ENCODE results near the gene UBE2D1. TPM values are rescaled to one million over a fixed set of nuclear protein-coding genes. Genes with fewer than 3 reads are reported as not detected.
"Not testable (repeated sequence)": the region's sequence is repeated elsewhere in the genome, so short reads cannot be mapped to it uniquely, and the experiment has no call there.

The UBE2D1 gene
- total RNA-seq, 2 donors from 2014 or later = 6.8 to 17.4 TPM

DNA sequence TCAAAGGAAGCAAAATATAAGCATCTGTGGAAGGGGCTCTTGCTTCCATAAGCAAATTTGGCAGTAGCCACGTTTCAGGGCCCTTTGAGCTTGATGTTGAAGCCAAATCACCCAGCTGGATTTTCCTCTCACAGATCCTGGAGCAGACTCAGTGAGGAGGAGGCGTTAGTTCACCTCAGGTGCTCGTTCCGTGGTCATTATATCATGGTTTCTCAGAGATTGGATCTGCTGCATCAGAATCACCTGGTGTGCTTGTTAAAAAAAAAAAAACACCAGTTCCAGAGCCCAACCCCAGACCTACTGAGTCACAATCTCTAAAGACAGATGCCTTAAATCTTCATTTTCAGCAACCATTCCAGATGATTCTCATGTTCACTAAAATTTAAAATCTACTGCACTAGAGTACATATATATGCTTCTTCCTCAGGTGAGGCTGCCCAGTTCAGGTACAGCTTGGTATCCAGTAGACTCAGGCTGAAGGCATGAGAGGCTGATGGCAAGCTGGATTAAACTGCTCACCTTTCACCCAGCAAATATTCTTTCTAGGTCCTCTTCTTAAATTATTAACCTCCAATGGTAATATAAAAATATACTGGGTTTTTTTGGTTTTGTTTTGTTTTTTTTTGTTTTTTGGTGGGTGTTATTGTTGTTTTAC is 75.3 kb downstream of the UBE2D1 start:
- no peak for TF ChIP-seq CTCF (IDR thresholded peaks at IDR 0.05)
- Histone ChIP-seq H3K27ac (no peak overlapping the region), H3K36me3 (no peaks in the 10 kb centered on the region), H3K9me3 (no peaks in the 10 kb centered on the region), H3K27me3 (replicated peaks; ENCODE audit: insufficient read depth) (no peaks in the 10 kb centered on the region), H3K4me3 (no peak overlapping the region), H3K4me1 (ENCODE audit: control insufficient read depth in 1 of 2, low read depth in 2 of 2) (no peaks in the 10 kb centered on the region)
- DNase-seq (ENCODE audit: low spot score) (no peak), ATAC-seq (ENCODE audit: insufficient number of reproducible peaks, low FRiP score, low read depth) (no peak)

GRCh38 chr10:58412502-58412961 is 77.7 kb downstream of the UBE2D1 start:
- H3K36me3 ChIP-seq = no peaks in the 10 kb centered on the region
- TF ChIP-seq CTCF (IDR thresholded peaks at IDR 0.05) = no peak
- DNase-seq (ENCODE audit: low spot score) = no peak
- ATAC-seq (ENCODE audit: insufficient number of reproducible peaks, low FRiP score, low read depth) = no peak
- no peak overlapping the region for H3K4me3 ChIP-seq
- no peaks in the 10 kb centered on the region for H3K27me3 ChIP-seq (replicated peaks; ENCODE audit: insufficient read depth)
- H3K27ac ChIP-seq = no peak overlapping the region
- no peaks in the 10 kb centered on the region for H3K4me1 ChIP-seq (ENCODE audit: control insufficient read depth in 1 of 2, low read depth in 2 of 2)
- H3K9me3 ChIP-seq = no peaks in the 10 kb centered on the region

DNA sequence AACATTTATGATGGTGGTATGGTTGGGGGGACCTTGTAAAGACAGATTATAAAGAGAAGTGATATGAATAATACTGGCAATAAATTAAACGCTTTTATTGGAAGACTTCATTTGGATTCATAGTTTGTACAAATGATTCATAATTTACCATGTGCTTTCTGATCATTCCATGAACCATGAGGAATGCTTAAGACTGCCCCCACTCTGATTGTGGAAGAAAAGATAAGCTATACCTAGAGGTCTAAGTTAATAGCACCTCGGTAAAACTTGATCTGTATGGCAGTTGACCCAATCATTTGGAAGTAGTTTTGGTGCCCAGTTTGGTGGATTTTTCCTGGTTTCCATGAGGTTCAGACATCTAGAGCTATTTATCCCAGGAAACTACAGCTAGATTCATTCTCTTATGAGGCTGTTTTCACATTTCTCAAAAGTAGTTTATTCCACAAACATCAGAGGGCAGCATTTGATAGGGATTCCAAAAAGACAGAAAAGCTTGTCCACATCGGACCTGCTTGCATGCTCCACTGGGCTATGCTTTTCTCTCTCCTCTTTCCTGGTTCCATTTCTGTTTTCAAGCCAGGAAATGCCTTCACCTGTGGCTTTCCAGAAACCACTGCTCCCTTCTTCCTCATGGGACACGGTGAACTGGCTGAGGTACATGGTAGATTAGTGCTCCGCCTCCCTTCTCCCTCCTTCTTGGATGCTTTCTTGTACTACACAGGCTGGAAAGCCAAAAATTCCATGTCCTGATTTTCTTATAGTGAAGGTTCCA is 79.7 kb downstream of the UBE2D1 start:
- Histone ChIP-seq H3K9me3 (no peaks in the 10 kb centered on the region), H3K27ac (no peak overlapping the region), H3K36me3 (no peaks in the 10 kb centered on the region), H3K4me3 (peak overlapping the region; percentile 46), H3K4me1 (ENCODE audit: control insufficient read depth in 1 of 2, low read depth in 2 of 2) (no peaks in the 10 kb centered on the region), H3K27me3 (replicated peaks; ENCODE audit: insufficient read depth) (no peaks in the 10 kb centered on the region)
- ATAC-seq (ENCODE audit: insufficient number of reproducible peaks, low FRiP score, low read depth) (no peak), DNase-seq (ENCODE audit: low spot score) (no peak)
- TF ChIP-seq CTCF (IDR thresholded peaks at IDR 0.05) = peak; percentile 40

- Histone ChIP-seq H3K27ac (no peak overlapping the region), H3K27me3 (replicated peaks; ENCODE audit: insufficient read depth) (no peaks in the 10 kb centered on the region), H3K9me3 (no peaks in the 10 kb centered on the region), H3K4me1 (ENCODE audit: control insufficient read depth in 1 of 2, low read depth in 2 of 2) (no peaks in the 10 kb centered on the region), H3K4me3 (no peak overlapping the region), H3K36me3 (no peaks in the 10 kb centered on the region)
- no peak for TF ChIP-seq CTCF (IDR thresholded peaks at IDR 0.05)
- ATAC-seq (ENCODE audit: insufficient number of reproducible peaks, low FRiP score, low read depth) (no peak), DNase-seq (ENCODE audit: low spot score) (no peak)
These were observed 81.0 kb downstream of the UBE2D1 start for GRCh38 chr10:58415757-58416156.

- not testable (repeated sequence) for ATAC-seq (ENCODE audit: insufficient number of reproducible peaks, low FRiP score, low read depth)
These were observed 83.1 kb downstream of the UBE2D1 start for GRCh38 chr10:58417902-58418301.

More at GRCh38 chr10:58417902-58418301, 83.1 kb downstream of the UBE2D1 start:
- not testable (repeated sequence) for H3K4me1 ChIP-seq (ENCODE audit: control insufficient read depth in 1 of 2, low read depth in 2 of 2); H3K9me3 ChIP-seq; H3K4me3 ChIP-seq; DNase-seq (ENCODE audit: low spot score); H3K36me3 ChIP-seq; H3K27me3 ChIP-seq (replicated peaks; ENCODE audit: insufficient read depth); H3K27ac ChIP-seq

Other genes with a start within 250 kb of the UBE2D1 start
- gene IPMK, start 67.1 kb upstream of the UBE2D1 start, total RNA-seq = 1 to 10 TPM; 1.5 to 7.5 TPM
- 1 to 10 TPM; 6.8 to 7.5 TPM for gene CISD1, start 65.8 kb upstream of the UBE2D1 start, total RNA-seq
- 10 to 100 TPM in 1 of 2 donors, 1 to 10 TPM in 1; 9.2 to 26.2 TPM for gene TFAM, start 50.4 kb downstream of the UBE2D1 start, total RNA-seq
- 10 to 100 TPM; 20.4 to 28.1 TPM for gene BICC1, start 177.9 kb downstream of the UBE2D1 start, total RNA-seq

Measured in thoracic aorta (tissue), 2 donors.